ENCODE results near the gene NPLOC4. TPM values are rescaled to one million over a fixed set of nuclear protein-coding genes. Genes with fewer than 3 reads are reported as not detected.

The NPLOC4 gene
- total and polyA plus RNA-seq, 2 donors (not counting 1 experiment from before 2014, with no cell fraction given) = 51.0 to 62.5 TPM

DNA sequence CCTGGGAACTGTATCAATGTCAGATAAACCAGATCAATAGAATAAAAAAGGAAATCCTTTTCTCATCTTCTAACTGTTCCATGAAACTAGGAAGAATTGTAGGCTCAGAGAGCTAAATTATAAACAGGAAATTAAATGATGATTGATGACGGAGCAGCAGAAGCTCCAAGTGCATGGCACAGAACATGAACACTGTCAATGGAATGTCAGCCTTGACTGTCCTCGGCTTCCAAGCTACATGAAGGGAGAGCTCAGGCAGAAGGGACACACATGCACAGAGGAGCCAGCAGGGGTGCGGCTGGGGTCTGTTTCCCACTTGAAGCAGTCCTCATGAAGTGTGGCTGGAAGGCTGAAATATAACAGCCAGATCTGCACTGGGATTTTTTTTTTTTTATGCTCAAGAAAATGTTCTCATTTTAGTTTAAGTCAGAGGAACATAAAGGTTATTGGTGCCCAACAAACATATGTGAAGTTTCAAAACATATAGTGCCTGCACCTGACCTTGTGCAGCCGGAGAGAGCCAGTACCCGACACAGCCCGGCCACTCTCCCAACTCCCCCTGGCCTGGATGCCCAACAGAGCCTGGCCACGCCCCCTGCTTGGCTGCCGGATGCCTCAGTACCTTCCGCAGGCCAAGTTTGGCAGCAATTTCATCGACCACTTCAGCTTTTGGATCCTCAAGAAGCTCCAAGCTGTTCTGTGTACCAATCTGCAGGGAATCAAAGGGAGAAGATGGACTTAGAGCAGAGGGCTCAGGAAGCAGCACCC lies 37.0 kb downstream of the NPLOC4 start:
- Histone ChIP-seq H3K27ac (ENCODE audit: insufficient read depth, low read length) (no peak overlapping the region), H3K4me2 (ENCODE audit: extremely low read depth, insufficient read depth, low read length) (no peak overlapping the region), H3K9me3 (ENCODE audit: control insufficient read depth, insufficient read depth, low read depth, low read length) (no peaks in the 10 kb centered on the region), H4K20me1 (ENCODE audit: control insufficient read depth, extremely low read depth, insufficient read depth, low read length) (no peaks in the 10 kb centered on the region), H3K36me3 (ENCODE audit: control insufficient read depth, insufficient read depth, low read length) (peaks cover 12% of the 10 kb centered on the region), H3K27me3 (ENCODE audit: control insufficient read depth, insufficient read depth, low read length) (no peaks in the 10 kb centered on the region), H2AFZ (ENCODE audit: low read length) (no peak overlapping the region), H3K4me1 (ENCODE audit: control insufficient read depth, extremely low read depth, insufficient read depth, low read length) (peaks cover 17% of the 10 kb centered on the region), H3K9ac (ENCODE audit: insufficient read depth, low read length) (no peak overlapping the region), H3K4me3 (replicated peaks in 1 of 4; ENCODE audit: control extremely low read depth in 1 of 4, insufficient read depth in 1 of 4, low read depth in 3 of 4, low read length in 4 of 4) (no peak overlapping the region), H3K79me2 (ENCODE audit: control insufficient read depth, insufficient read depth, low read length) (peaks cover 13% of the 10 kb centered on the region)
- peak; percentile 33 to 67 for DNase-seq (ENCODE audit: low read depth in 2 of 2)
- TF ChIP-seq, protein P1, sequence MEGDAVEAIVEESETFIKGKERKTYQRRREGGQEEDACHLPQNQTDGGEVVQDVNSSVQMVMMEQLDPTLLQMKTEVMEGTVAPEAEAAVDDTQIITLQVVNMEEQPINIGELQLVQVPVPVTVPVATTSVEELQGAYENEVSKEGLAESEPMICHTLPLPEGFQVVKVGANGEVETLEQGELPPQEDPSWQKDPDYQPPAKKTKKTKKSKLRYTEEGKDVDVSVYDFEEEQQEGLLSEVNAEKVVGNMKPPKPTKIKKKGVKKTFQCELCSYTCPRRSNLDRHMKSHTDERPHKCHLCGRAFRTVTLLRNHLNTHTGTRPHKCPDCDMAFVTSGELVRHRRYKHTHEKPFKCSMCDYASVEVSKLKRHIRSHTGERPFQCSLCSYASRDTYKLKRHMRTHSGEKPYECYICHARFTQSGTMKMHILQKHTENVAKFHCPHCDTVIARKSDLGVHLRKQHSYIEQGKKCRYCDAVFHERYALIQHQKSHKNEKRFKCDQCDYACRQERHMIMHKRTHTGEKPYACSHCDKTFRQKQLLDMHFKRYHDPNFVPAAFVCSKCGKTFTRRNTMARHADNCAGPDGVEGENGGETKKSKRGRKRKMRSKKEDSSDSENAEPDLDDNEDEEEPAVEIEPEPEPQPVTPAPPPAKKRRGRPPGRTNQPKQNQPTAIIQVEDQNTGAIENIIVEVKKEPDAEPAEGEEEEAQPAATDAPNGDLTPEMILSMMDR (conservative IDR thresholded peaks at IDR 0.05 in 1 of 2, IDR thresholded peaks at IDR 0.05 in 1 of 2; ENCODE audit: low read depth in 1 of 2, low read length in 2 of 2) = no peak

- no peak for DNase-seq (ENCODE audit: low read depth in 2 of 2)
- Histone ChIP-seq H3K36me3 (ENCODE audit: control insufficient read depth, insufficient read depth, low read length) (peaks cover 24% of the 10 kb centered on the region), H2AFZ (ENCODE audit: low read length) (no peak overlapping the region)
Measured at GRCh38 chr17:81593105-81593871, 43.6 kb downstream of the NPLOC4 start.

DNA sequence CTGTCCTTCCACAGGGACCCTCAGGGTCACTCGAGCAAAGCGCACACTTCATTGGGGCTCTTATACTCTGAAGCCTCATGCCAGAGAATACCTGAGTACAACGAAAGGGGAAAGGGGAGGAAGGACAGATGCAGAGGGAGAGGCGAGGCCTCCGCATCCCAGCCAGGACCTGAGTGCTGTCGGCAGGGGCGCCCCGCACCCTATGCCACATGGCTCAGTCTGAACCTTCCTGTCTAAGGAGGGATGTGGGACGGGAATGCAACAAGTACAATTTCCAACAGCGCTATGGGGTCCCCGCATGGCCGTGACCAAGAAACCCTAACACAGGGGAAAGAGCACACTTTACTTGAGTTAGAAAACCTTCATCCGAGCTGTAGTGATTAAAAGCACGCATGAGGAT lies 44.9 kb downstream of the NPLOC4 start:
- Histone ChIP-seq H3K4me2 (ENCODE audit: extremely low read depth, insufficient read depth, low read length) (no peak overlapping the region), H3K36me3 (ENCODE audit: control insufficient read depth, insufficient read depth, low read length) (peaks cover 22% of the 10 kb centered on the region), H3K9ac (ENCODE audit: insufficient read depth, low read length) (no peak overlapping the region), H3K27me3 (ENCODE audit: control insufficient read depth, insufficient read depth, low read length) (no peaks in the 10 kb centered on the region), H3K27ac (ENCODE audit: insufficient read depth, low read length) (no peak overlapping the region), H3K9me3 (ENCODE audit: control insufficient read depth, insufficient read depth, low read depth, low read length) (no peaks in the 10 kb centered on the region), H3K4me3 (replicated peaks in 1 of 4; ENCODE audit: control extremely low read depth in 1 of 4, insufficient read depth in 1 of 4, low read depth in 3 of 4, low read length in 4 of 4) (no peak overlapping the region), H3K4me1 (ENCODE audit: control insufficient read depth, extremely low read depth, insufficient read depth, low read length) (no peaks in the 10 kb centered on the region), H3K79me2 (ENCODE audit: control insufficient read depth, insufficient read depth, low read length) (no peaks in the 10 kb centered on the region), H2AFZ (ENCODE audit: low read length) (no peak overlapping the region), H4K20me1 (ENCODE audit: control insufficient read depth, extremely low read depth, insufficient read depth, low read length) (no peaks in the 10 kb centered on the region)
- TF ChIP-seq, protein P1 (conservative IDR thresholded peaks at IDR 0.05 in 1 of 2, IDR thresholded peaks at IDR 0.05 in 1 of 2; ENCODE audit: low read depth in 1 of 2, low read length in 2 of 2) = no peak
- no peak for TF ChIP-seq EZH2 (IDR thresholded peaks at IDR 0.05; ENCODE audit: low read length, missing control alignments)
- DNase-seq (ENCODE audit: low read depth in 2 of 2) = no peak

More at GRCh38 chr17:81593105-81593871, 43.6 kb downstream of the NPLOC4 start:
- H3K79me2 ChIP-seq (ENCODE audit: control insufficient read depth, insufficient read depth, low read length) = peaks cover 3% of the 10 kb centered on the region
- H3K27ac ChIP-seq (ENCODE audit: insufficient read depth, low read length) = no peak overlapping the region
- no peak overlapping the region for H3K9ac ChIP-seq (ENCODE audit: insufficient read depth, low read length)
- no peaks in the 10 kb centered on the region for H3K27me3 ChIP-seq (ENCODE audit: control insufficient read depth, insufficient read depth, low read length)
- H4K20me1 ChIP-seq (ENCODE audit: control insufficient read depth, extremely low read depth, insufficient read depth, low read length) = no peaks in the 10 kb centered on the region
- H3K4me2 ChIP-seq (ENCODE audit: extremely low read depth, insufficient read depth, low read length) = no peak overlapping the region
- no peak overlapping the region for H3K4me3 ChIP-seq (replicated peaks in 1 of 4; ENCODE audit: control extremely low read depth in 1 of 4, insufficient read depth in 1 of 4, low read depth in 3 of 4, low read length in 4 of 4)
- no peaks in the 10 kb centered on the region for H3K9me3 ChIP-seq (ENCODE audit: control insufficient read depth, insufficient read depth, low read depth, low read length)
- H3K4me1 ChIP-seq (ENCODE audit: control insufficient read depth, extremely low read depth, insufficient read depth, low read length) = no peaks in the 10 kb centered on the region
- TF ChIP-seq, protein P1 (conservative IDR thresholded peaks at IDR 0.05 in 1 of 2, IDR thresholded peaks at IDR 0.05 in 1 of 2; ENCODE audit: low read depth in 1 of 2, low read length in 2 of 2) = no peak
- no peak for TF ChIP-seq EZH2 (IDR thresholded peaks at IDR 0.05; ENCODE audit: low read length, missing control alignments)

Measured in fibroblast of lung (primary cell).